T47D (cell line): ENCODE data around the gene SYTL3.

ENCODE experiments used
- DNase-seq, 2 experiments: peaks; one replicate each; pipeline versions ENCODE4 v3.0.0 to v3.0.0-alpha.2; 2011 to 2012; ENCODE audit warnings: low read depth in 1 of 2, low spot score in 1 of 2
- JUND ChIP-seq: IDR thresholded peaks from 2 replicates; pipeline ENCODE4 v1.6.1; 2012; ENCODE audit warnings: low read depth
- in situ Hi-C: cut with HindIII; loops from 2 replicates; pipeline ENCODE4 v1.10.0; 2016; ENCODE audit warnings: low sequenced_read_pairs, low pct_unique_long_range_greater_than_20kb

The SYTL3 gene

GRCh38 chr6:158808941-158809678 is 159.3 kb downstream of the SYTL3 start:
- TF ChIP-seq JUND = no peak
- DNase-seq = no peak
- in situ Hi-C loops = no loop called here

- DNase-seq = no peak
- TF ChIP-seq JUND = no peak
- in situ Hi-C loops = no loop called here
Measured at GRCh38 chr6:158810155-158811095, 160.6 kb downstream of the SYTL3 start.

GRCh38 chr6:158812611-158813010 is 162.8 kb downstream of the SYTL3 start:
- in situ Hi-C loops = no loop called here
- no peak for TF ChIP-seq JUND
- no peak for DNase-seq

GRCh38 chr6:158813032-158813431 is 163.2 kb downstream of the SYTL3 start:
- in situ Hi-C loops = no loop called here
- TF ChIP-seq JUND = no peak
- no peak for DNase-seq
